AG09309 (cell line): ENCODE data around the gene LGI4.

Source experiments
- DNase-seq: peaks from one replicate; pipeline ENCODE4 v3.0.0-alpha.2; 2010; ENCODE audit warnings: low read depth
- H3K4me3 ChIP-seq: 2 replicates; pipeline ENCODE4 v1.5.1; 2011; ENCODE audit warnings: mild to moderate bottlenecking, low read depth, low read length, moderate library complexity; ENCODE audit not compliant: control insufficient read depth
- CTCF ChIP-seq: IDR thresholded peaks from 2 replicates; pipeline ENCODE4 v1.5.1; 2011; ENCODE audit warnings: mild to moderate bottlenecking, low read depth, low read length, inconsistent platforms; ENCODE audit not compliant: insufficient read depth, control insufficient read depth; ENCODE audit errors: missing control alignments

LGI4 gene

GRCh38 chr19:35167251-35168119 lies 32.6 kb upstream of the LGI4 start:
- no peak for TF ChIP-seq CTCF
- DNase-seq, result no peak
- no peak overlapping the region for H3K4me3 ChIP-seq

GRCh38 chr19:35166100-35167063 lies 31.5 kb upstream of the LGI4 start:
- no peak for DNase-seq
- no peak for TF ChIP-seq CTCF
- no peak overlapping the region for H3K4me3 ChIP-seq

- DNase-seq, result no peak
- no peak for TF ChIP-seq CTCF
- no peak overlapping the region for H3K4me3 ChIP-seq
These were observed 30.6 kb upstream of the LGI4 start for GRCh38 chr19:35165200-35166058.

- DNase-seq, result no peak
- TF ChIP-seq CTCF, result no peak
- H3K4me3 ChIP-seq, result no peak overlapping the region
These were observed 29.6 kb upstream of the LGI4 start for GRCh38 chr19:35164418-35164817.

GRCh38 chr19:35162471-35163326 lies 27.8 kb upstream of the LGI4 start:
- no peak overlapping the region for H3K4me3 ChIP-seq
- no peak for TF ChIP-seq CTCF
- DNase-seq, result no peak
